Fibroblast of skin of back (primary cell): ENCODE measurements around the gene BPIFA2. TPM values are rescaled to one million over a fixed set of nuclear protein-coding genes. Genes with fewer than 3 reads are reported as not detected.
A peak's percentile ranks its signal among the peaks of the same experiment; 100 is the strongest.
"Not testable (repeated sequence)": the region's sequence is repeated elsewhere in the genome, so short reads cannot be mapped to it uniquely, and the experiment has no call there.

Experiments
- DNase-seq: peaks from one replicate; pipeline ENCODE4 v3.0.0-alpha.2; 2013
- polyA plus RNA-seq, 2 experiments: library from polyadenylated mRNA; unstranded; fragments of 120-200 nt; gene quantifications; one replicate each; pipeline ENCODE4 v1.2.1, GENCODE V29; 2013; ENCODE audit not compliant: insufficient read length in 2 of 2

BPIFA2 gene
- not detected for polyA plus RNA-seq (2013, experiment 1 of 2; ENCODE audit: insufficient read length)
- not detected for polyA plus RNA-seq (2013, experiment 2 of 2; ENCODE audit: insufficient read length)

GRCh38 chr20:33167859-33168258, at the start of gene BPIFA2:
Gene BPIFA2, plus strand, starts transcription at chr20:33168159. Its CDS starts 987 bp downstream, at chr20:33169146.
- DNase-seq: no peak

- peak; percentile 11 for DNase-seq
Observed at GRCh38 chr20:33119725-33120720, 47.9 kb upstream of the BPIFA2 start.

GRCh38 chr20:33120934-33121333, 47.0 kb upstream of the BPIFA2 start:
- DNase-seq: no peak

- DNase-seq: not testable (repeated sequence)
Observed at GRCh38 chr20:33122297-33122696, 45.7 kb upstream of the BPIFA2 start.

GRCh38 chr20:33124261-33124660, 43.7 kb upstream of the BPIFA2 start:
- DNase-seq: no peak

GRCh38 chr20:33124994-33125393, 43.0 kb upstream of the BPIFA2 start:
- DNase-seq: no peak

GRCh38 chr20:33125983-33126382, 42.0 kb upstream of the BPIFA2 start:
- no peak for DNase-seq

- DNase-seq: no peak
Observed at GRCh38 chr20:33127422-33128097, 40.4 kb upstream of the BPIFA2 start.

- DNase-seq: peak; percentile 45
Observed at GRCh38 chr20:33130568-33131061, 37.3 kb upstream of the BPIFA2 start.

- DNase-seq: no peak
Observed at GRCh38 chr20:33131949-33132473, 35.9 kb upstream of the BPIFA2 start.

- DNase-seq: peak; percentile 56
Observed at GRCh38 chr20:33132513-33133372, 35.2 kb upstream of the BPIFA2 start.

- no peak for DNase-seq
Observed at GRCh38 chr20:33133373-33133941, 34.5 kb upstream of the BPIFA2 start.

GRCh38 chr20:33137195-33137594, 30.8 kb upstream of the BPIFA2 start:
- DNase-seq: no peak

- DNase-seq: no peak
Observed at GRCh38 chr20:33139467-33139866, 28.5 kb upstream of the BPIFA2 start.

- no peak for DNase-seq
Observed at GRCh38 chr20:33145521-33145920, 22.4 kb upstream of the BPIFA2 start.

- no peak for DNase-seq
Observed at GRCh38 chr20:33147299-33147698, 20.7 kb upstream of the BPIFA2 start.

- no peak for DNase-seq
Observed at GRCh38 chr20:33148040-33148439, 19.9 kb upstream of the BPIFA2 start.

- no peak for DNase-seq
Observed at GRCh38 chr20:33154252-33154651, 13.7 kb upstream of the BPIFA2 start.

GRCh38 chr20:33158637-33159385, 9.1 kb upstream of the BPIFA2 start:
- no peak for DNase-seq

GRCh38 chr20:33159713-33160112, 8.2 kb upstream of the BPIFA2 start:
- no peak for DNase-seq

- no peak for DNase-seq
Observed at GRCh38 chr20:33160681-33161080, 7.3 kb upstream of the BPIFA2 start.
